ENCODE data around the gene PEX13.

The PEX13 gene

GRCh38 chr2:61017556-61018317 lies at the start of gene PEX13, which contains the start of gene PUS10:
Gene PEX13 (plus strand): TSS chr2:61017720. CDS start chr2:61017760, 40 bp downstream.
Gene PUS10 (minus strand): TSS chr2:61018255. CDS start chr2:61011890, 6,365 bp downstream.
- DNase-seq (ENCODE audit: low read depth, low spot score): no peak
- no peak for TF ChIP-seq CTCF (IDR thresholded peaks at IDR 0.05; ENCODE audit: insufficient read depth, low read length, missing control alignments)
- POLR2A ChIA-PET: interaction anchor here (0.6 kb wide), 1 partner anchor 518 kb away, joined by 3 read pairs; no protein-coding TSS in a partner anchor
- CTCF ChIA-PET: no interaction called here
- H3K4me3 ChIP-seq (ENCODE audit: low read depth, low read length): peak within 1 kb of the TSS; percentile 95

GRCh38 chr2:60972889-60973656 lies 44.4 kb upstream of the PEX13 start:
- no peak overlapping the region for H3K4me3 ChIP-seq (ENCODE audit: low read depth, low read length)
- ChIA-PET CTCF (no interaction called here), POLR2A (no interaction called here)
- no peak for DNase-seq (ENCODE audit: low read depth, low spot score)
- no peak for TF ChIP-seq CTCF (IDR thresholded peaks at IDR 0.05; ENCODE audit: insufficient read depth, low read length, missing control alignments)

- DNase-seq (ENCODE audit: low read depth, low spot score): no peak
- CTCF ChIA-PET: interaction anchor here (0.6 kb wide), 1 partner anchor 47 kb away, joined by 3 read pairs; no protein-coding TSS in a partner anchor
- H3K4me3 ChIP-seq (ENCODE audit: low read depth, low read length): no peak overlapping the region
- POLR2A ChIA-PET: no interaction called here
- TF ChIP-seq CTCF (IDR thresholded peaks at IDR 0.05; ENCODE audit: insufficient read depth, low read length, missing control alignments): no peak
Observed at GRCh38 chr2:60973705-60974104, 43.8 kb upstream of the PEX13 start.

- no peak for DNase-seq (ENCODE audit: low read depth, low spot score)
- no peak overlapping the region for H3K4me3 ChIP-seq (ENCODE audit: low read depth, low read length)
- CTCF ChIA-PET: interaction anchor here (0.7 kb wide), 1 partner anchor 24 kb away, joined by 3 read pairs; no protein-coding TSS in a partner anchor
- POLR2A ChIA-PET: no interaction called here
- TF ChIP-seq CTCF (IDR thresholded peaks at IDR 0.05; ENCODE audit: insufficient read depth, low read length, missing control alignments): no peak
Observed at GRCh38 chr2:60974652-60975051, 42.9 kb upstream of the PEX13 start.

- ChIA-PET POLR2A (no interaction called here), CTCF (no interaction called here)
- no peak for DNase-seq (ENCODE audit: low read depth, low spot score)
- H3K4me3 ChIP-seq (ENCODE audit: low read depth, low read length): no peak overlapping the region
- TF ChIP-seq CTCF (IDR thresholded peaks at IDR 0.05; ENCODE audit: insufficient read depth, low read length, missing control alignments): no peak
Observed at GRCh38 chr2:60976256-60976850, 41.2 kb upstream of the PEX13 start.

Data from AG04449 (cell line).